Colonic mucosa (tissue), 4 donors: ENCODE results near the gene FLT1. TPM values are rescaled to one million over a fixed set of nuclear protein-coding genes. Genes with fewer than 3 reads are reported as not detected.

Experiments used
- DNase-seq: peaks from one replicate; pipeline ENCODE4 v3.0.0-alpha.2; 2020
- H3K27ac ChIP-seq: fragments of 200-600 bp; one replicate; pipeline ENCODE4 v1.8.0; 2021
- H3K27me3 ChIP-seq: fragments of 200-600 bp; one replicate; pipeline ENCODE4 v1.8.0; 2021
- H3K36me3 ChIP-seq: fragments of 200-600 bp; one replicate; pipeline ENCODE4 v1.8.0; 2021
- H3K4me1 ChIP-seq: fragments of 200-600 bp; one replicate; pipeline ENCODE4 v1.8.0; 2021; ENCODE audit warnings: mild to moderate bottlenecking
- H3K4me3 ChIP-seq: fragments of 200-600 bp; one replicate; pipeline ENCODE4 v1.8.0; 2021
- H3K9ac ChIP-seq, 2 donors: one replicate each; pipeline ENCODE4 v1.7.0; 2013; ENCODE audit warnings: control low read depth in 2 of 2, low read depth in 2 of 2, low read length in 2 of 2
- H3K9me3 ChIP-seq: fragments of 200-600 bp; one replicate; pipeline ENCODE4 v1.8.0; 2021
- CTCF ChIP-seq: fragments of 200-600 bp; IDR thresholded peaks from one replicate; pipeline ENCODE4 v1.8.0; 2022; ENCODE audit warnings: antibody characterized with exemption, mild to moderate bottlenecking
- intact Hi-C: fragments of 100-400 bp; cut with DNase I; formaldehyde crosslinking; loops from one replicate; pipeline ENCODE4 v1.14.1; 2022
- total RNA-seq, 2 donors: library from RNA; stranded (reverse); fragmentation: NEBNext Ultra II Directional in 1 of 2; extraction: Animal tissue kit (Norgen Biotek cat#: 25700) in 1 of 2; gene quantifications; one replicate each; pipeline ENCODE4 v1.2.1, GENCODE V29; 2021
- donor health status: healthy.
- donor health status: DM: no; HTN: no; CAD: no.
- donor health status: DM: no; HTN: no; CAD: no.

The FLT1 gene
- total RNA-seq, 2 donors from 2014 or later, result 4.7 to 16.6 TPM

GRCh38 chr13:28252547-28252946 lies 242.4 kb downstream of the FLT1 start:
- Histone ChIP-seq H3K27me3 (no peaks in the 10 kb centered on the region), H3K27ac (no peak overlapping the region), H3K9me3 (no peaks in the 10 kb centered on the region), H3K36me3 (no peaks in the 10 kb centered on the region), H3K9ac (no peak overlapping the region), H3K4me1 (no peaks in the 10 kb centered on the region), H3K4me3 (no peak overlapping the region)
- no peak for DNase-seq
- no peak for TF ChIP-seq CTCF
- intact Hi-C loops, result no loop called here

GRCh38 chr13:28251466-28251865 lies 243.5 kb downstream of the FLT1 start:
- H3K27ac ChIP-seq, result no peak overlapping the region
- TF ChIP-seq CTCF, result no peak
- intact Hi-C loops, result no loop called here
- no peak for DNase-seq
- no peaks in the 10 kb centered on the region for H3K27me3 ChIP-seq
- H3K36me3 ChIP-seq, result no peaks in the 10 kb centered on the region
- no peak overlapping the region for H3K9ac ChIP-seq
- no peaks in the 10 kb centered on the region for H3K9me3 ChIP-seq
- H3K4me3 ChIP-seq, result no peak overlapping the region
- H3K4me1 ChIP-seq, result no peaks in the 10 kb centered on the region

GRCh38 chr13:28250542-28250941 lies 244.4 kb downstream of the FLT1 start:
- Histone ChIP-seq H3K27me3 (no peaks in the 10 kb centered on the region), H3K36me3 (no peaks in the 10 kb centered on the region), H3K9ac (no peak overlapping the region), H3K9me3 (no peaks in the 10 kb centered on the region), H3K4me3 (no peak overlapping the region), H3K4me1 (no peaks in the 10 kb centered on the region), H3K27ac (no peak overlapping the region)
- no peak for DNase-seq
- TF ChIP-seq CTCF, result no peak
- intact Hi-C loops, result no loop called here

Other genes starting within 250 kb of the FLT1 start
- gene POMP, start 164.0 kb upstream of the FLT1 start, total RNA-seq, result 10 to 100 TPM; 82.0 to 94.1 TPM
- 10 to 100 TPM; 30.5 to 45.8 TPM for gene SLC46A3, start 223.8 kb upstream of the FLT1 start, total RNA-seq